Neural progenitor cell (in vitro differentiated cells): ENCODE results near the gene PRKCA.

Experiments
- EZH2 ChIP-seq: fragments of 200-600 bp; sonication (generic); IDR thresholded peaks from 2 replicates; pipeline ENCODE4 v1.6.1; 2017; ENCODE audit warnings: antibody characterized with exemption, mild to moderate bottlenecking, moderate library complexity
- TF ChIP-seq, protein P1 (sequence below): fragments of 200-600 bp; sonication (generic); IDR thresholded peaks from 2 replicates; pipeline ENCODE4 v1.5.1; 2017; ENCODE audit warnings: antibody characterized with exemption, mild to moderate bottlenecking

- TF ChIP-seq, protein P1, sequence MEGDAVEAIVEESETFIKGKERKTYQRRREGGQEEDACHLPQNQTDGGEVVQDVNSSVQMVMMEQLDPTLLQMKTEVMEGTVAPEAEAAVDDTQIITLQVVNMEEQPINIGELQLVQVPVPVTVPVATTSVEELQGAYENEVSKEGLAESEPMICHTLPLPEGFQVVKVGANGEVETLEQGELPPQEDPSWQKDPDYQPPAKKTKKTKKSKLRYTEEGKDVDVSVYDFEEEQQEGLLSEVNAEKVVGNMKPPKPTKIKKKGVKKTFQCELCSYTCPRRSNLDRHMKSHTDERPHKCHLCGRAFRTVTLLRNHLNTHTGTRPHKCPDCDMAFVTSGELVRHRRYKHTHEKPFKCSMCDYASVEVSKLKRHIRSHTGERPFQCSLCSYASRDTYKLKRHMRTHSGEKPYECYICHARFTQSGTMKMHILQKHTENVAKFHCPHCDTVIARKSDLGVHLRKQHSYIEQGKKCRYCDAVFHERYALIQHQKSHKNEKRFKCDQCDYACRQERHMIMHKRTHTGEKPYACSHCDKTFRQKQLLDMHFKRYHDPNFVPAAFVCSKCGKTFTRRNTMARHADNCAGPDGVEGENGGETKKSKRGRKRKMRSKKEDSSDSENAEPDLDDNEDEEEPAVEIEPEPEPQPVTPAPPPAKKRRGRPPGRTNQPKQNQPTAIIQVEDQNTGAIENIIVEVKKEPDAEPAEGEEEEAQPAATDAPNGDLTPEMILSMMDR = no peak
- TF ChIP-seq EZH2 = no peak
These were observed 556.9 kb downstream of the PRKCA start for GRCh38 chr17:66859353-66859752.
